OCI-LY3 (cell line): ENCODE data around the gene RIN1.

Experiments used
- CTCF ChIP-seq: fragments of 200-600, 300-600 bp; sonication (generic); IDR thresholded peaks from 2 replicates; pipeline ENCODE4 v1.5.1; 2014; ENCODE audit warnings: antibody characterized with exemption, low read length, low read depth
- EZH2phosphoT487 ChIP-seq: fragments of 200-600 bp; shearing (Covaris generic); IDR thresholded peaks from 2 replicates; pipeline ENCODE4 v1.6.1; 2018; ENCODE audit warnings: antibody characterized with exemption, mixed run types, low read depth

DNA sequence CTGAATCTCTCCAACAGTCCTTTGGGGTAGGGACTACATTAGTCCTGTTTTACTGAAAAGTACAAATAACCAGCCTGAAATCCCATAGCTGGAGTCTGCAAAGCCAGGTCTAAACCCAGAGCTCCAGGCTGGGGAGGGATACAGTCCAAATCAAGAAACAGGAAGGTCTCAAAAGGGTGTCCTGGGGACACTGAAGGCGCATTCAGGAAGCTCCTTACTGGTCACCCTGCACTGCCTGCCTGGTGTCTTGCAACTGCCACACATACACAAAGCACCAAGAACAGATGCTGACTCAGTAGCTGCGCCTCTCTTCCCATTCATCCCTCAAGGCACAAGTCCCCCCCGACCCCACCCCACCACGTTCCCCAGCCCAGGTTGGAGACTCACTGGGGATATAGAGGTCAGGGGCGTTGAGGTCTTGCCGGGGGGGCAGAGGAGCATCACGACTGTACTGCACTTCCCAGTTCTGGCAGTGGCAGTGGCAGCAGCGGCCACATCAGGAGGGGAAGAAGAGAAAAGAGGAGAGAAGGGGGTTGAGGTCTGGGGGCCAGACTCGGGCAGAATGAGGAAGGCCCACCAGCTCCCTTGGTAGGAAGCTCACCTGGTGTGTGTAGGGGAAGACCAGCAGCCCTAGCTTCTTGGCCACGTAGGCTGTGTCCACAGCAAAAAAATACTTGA, 48.9 kb downstream of the RIN1 start:
- TF ChIP-seq CTCF: no peak
- TF ChIP-seq EZH2phosphoT487: no peak
